HTR-8/SVneo (cell line): Measurements from ENCODE around the gene CYP2F1.

Experiments
- DNase-seq: peaks from one replicate; pipeline ENCODE4 v3.0.0; 2011; ENCODE audit warnings: low spot score, mixed read lengths; ENCODE audit not compliant: insufficient read length
- FAIRE-seq: peaks from 2 replicates; lab custom pipeline; 2011; peaks lifted over from hg19 to GRCh38; lab: Jason Lieb, UNC

The CYP2F1 gene

DNA sequence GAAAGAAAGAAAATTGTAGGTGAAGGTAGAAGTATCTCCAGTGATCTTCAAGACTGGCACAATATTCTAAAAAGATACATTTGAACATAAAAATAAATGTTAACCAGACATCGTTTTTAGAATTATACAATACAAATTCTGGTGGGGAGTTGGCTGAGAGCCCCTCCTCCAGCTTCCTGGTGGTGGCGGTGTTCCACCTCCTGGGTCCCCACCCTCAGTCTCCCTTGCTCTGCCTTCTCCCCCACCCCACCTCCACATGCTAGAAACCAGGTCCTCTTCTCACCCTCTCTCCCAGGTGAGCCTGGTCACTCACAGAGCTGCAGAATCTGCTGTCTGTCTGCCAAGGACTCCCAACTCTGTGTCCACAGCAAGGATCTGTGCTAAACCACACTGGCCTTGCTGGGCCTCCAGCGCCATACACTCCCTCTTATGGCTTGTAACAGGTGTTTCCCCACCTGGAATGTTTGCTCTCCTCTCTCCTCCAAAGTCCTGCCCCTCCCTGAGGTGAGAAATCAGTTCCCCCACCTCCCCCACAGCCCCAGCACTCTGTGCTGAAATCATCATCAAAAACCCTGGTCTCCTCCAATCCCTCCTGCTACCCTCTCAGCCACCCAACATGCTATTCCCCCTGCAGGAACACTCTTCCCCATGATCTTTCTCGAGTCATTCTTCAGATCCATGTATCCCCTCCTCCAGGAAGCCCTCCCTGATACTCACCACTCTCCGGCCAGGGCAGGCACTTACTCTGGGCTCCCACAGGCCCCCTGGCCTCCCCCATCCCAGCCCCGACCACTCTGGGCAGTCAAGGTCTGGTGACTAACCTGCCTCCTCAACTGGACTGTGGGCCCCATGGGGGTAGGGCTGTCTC lies 58.3 kb downstream of the CYP2F1 start:
- no peak for FAIRE-seq
- DNase-seq: no peak

DNA sequence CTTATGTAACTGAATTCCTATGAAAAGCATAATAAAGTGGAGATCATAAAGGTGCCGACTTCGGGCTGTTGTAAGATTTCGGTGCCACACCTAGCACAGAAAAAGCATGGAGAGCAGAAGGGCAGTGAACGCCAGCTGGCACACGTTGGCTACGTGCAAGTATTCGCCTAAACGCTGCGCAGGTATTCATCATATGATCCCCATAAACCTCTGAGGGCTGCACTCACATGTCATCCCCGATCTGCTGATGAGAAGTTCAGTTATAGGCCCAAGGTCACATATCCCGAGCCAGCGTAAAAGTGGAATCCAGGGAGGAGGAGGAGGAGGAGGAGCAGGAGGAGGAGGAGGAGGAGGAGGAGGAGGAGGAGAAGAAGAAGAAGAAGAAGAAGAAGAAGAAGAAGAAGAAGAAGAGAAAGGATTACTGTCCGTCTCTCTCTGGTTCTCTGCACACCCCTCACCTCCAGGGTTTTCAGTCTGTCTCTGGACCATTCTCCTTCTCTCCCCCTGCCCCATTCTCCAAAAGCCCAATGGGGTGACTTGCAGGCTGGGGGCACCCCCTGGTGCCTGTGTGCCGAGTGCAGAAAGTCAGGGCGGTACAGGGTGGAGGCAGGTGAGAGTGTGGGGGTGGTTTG lies 60.2 kb downstream of the CYP2F1 start:
- FAIRE-seq (no peak), DNase-seq (no peak)

- peak; percentile 86 for DNase-seq
- FAIRE-seq: peak; percentile 33
These were observed 61.9 kb downstream of the CYP2F1 start for GRCh38 chr19:41175801-41176777.
